NCI-H1930 (cell line): Measurements from ENCODE around the gene TYMS.
"Not testable (repeated sequence)": the region's sequence is repeated elsewhere in the genome, so short reads cannot be mapped to it uniquely, and the experiment has no call there.

Source experiments
- DNase-seq, 2 experiments: peaks; one replicate each; lab custom pipeline; 2025; lab: John Stamatoyannopoulos, UW

TYMS gene

GRCh38 chr18:677951-678381 lies 20.5 kb downstream of the TYMS start:
- no peak for DNase-seq

- DNase-seq = no peak
Observed at GRCh38 chr18:678482-679182, 21.2 kb downstream of the TYMS start.

- no peak for DNase-seq
Observed at GRCh38 chr18:679516-679915, 22.1 kb downstream of the TYMS start.

- DNase-seq = no peak
Observed at GRCh38 chr18:680392-680791, 22.9 kb downstream of the TYMS start.

GRCh38 chr18:681985-682384 lies 24.5 kb downstream of the TYMS start:
- no peak for DNase-seq

GRCh38 chr18:682416-682815 lies 25.0 kb downstream of the TYMS start:
- DNase-seq = not testable (repeated sequence)

- no peak for DNase-seq
Observed at GRCh38 chr18:682833-683232, 25.4 kb downstream of the TYMS start.

- no peak for DNase-seq
Observed at GRCh38 chr18:683531-683930, 26.1 kb downstream of the TYMS start.

GRCh38 chr18:685438-685837 lies 28.0 kb downstream of the TYMS start:
- no peak for DNase-seq

- no peak for DNase-seq
Observed at GRCh38 chr18:686339-687111, 29.1 kb downstream of the TYMS start.

- DNase-seq = no peak
Observed at GRCh38 chr18:688323-688722, 30.9 kb downstream of the TYMS start.

GRCh38 chr18:692824-693223 lies 35.4 kb downstream of the TYMS start:
- no peak for DNase-seq

GRCh38 chr18:693466-694187 lies 36.2 kb downstream of the TYMS start:
- no peak for DNase-seq

- DNase-seq = no peak
Observed at GRCh38 chr18:697012-697411, 39.6 kb downstream of the TYMS start.

- DNase-seq = no peak
Observed at GRCh38 chr18:697800-698199, 40.3 kb downstream of the TYMS start.

- DNase-seq = no peak
Observed at GRCh38 chr18:703213-703967, 45.9 kb downstream of the TYMS start.

- no peak for DNase-seq
Observed at GRCh38 chr18:706405-706804, 49.0 kb downstream of the TYMS start.

- no peak for DNase-seq
Observed at GRCh38 chr18:708096-708495, 50.6 kb downstream of the TYMS start.

GRCh38 chr18:709771-710170 lies 52.3 kb downstream of the TYMS start:
- no peak for DNase-seq

GRCh38 chr18:710418-711300 lies 53.2 kb downstream of the TYMS start:
- no peak for DNase-seq

- no peak for DNase-seq
Observed at GRCh38 chr18:711310-711656, 53.8 kb downstream of the TYMS start.
